ENCODE measurements around the gene PCNX2.
"Not testable (repeated sequence)": the region's sequence is repeated elsewhere in the genome, so short reads cannot be mapped to it uniquely, and the experiment has no call there.

PCNX2 gene

GRCh38 chr1:233012021-233012420, 283.5 kb downstream of the PCNX2 start:
- 100% methylated on average over 1 of the region's 1 CpG for WGBS
- H3K4me1 ChIP-seq (ENCODE audit: insufficient read depth, low read length): no peaks in the 10 kb centered on the region
- H3K9me3 ChIP-seq (ENCODE audit: insufficient read depth, low read depth, low read length): no peaks in the 10 kb centered on the region
- H3K36me3 ChIP-seq (ENCODE audit: insufficient read depth, low read length): peaks cover 52% of the 10 kb centered on the region
- H3K27me3 ChIP-seq (ENCODE audit: insufficient read depth, low read length): no peaks in the 10 kb centered on the region
- no peak overlapping the region for H3K9ac ChIP-seq (ENCODE audit: low read depth, low read length)
- no peak overlapping the region for H3K27ac ChIP-seq (ENCODE audit: low read depth, low read length)
- H3K4me3 ChIP-seq (ENCODE audit: low read length): no peak overlapping the region

DNA sequence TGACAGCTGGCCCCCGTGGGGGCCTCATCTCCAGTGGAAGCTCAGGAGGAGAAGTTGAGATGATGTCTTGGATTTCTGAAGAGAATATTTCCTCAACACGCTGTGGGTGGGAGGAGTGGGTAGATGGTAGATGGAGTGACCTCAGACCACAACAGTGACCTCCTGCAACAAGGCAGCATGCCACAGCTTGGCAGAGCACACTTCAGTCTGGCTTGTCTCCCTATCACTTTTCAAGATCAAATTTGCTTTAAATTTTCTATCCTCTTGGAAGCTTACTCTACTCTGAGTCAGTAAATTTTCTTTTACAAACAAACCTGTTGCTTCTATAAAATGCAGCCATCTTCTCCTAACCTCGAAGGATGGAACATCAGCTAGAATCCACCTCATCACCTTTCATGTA, 285.4 kb downstream of the PCNX2 start:
- Histone ChIP-seq H3K27ac (ENCODE audit: low read depth, low read length) (no peak overlapping the region), H3K9ac (ENCODE audit: low read depth, low read length) (no peak overlapping the region), H3K9me3 (ENCODE audit: insufficient read depth, low read depth, low read length) (no peaks in the 10 kb centered on the region), H3K4me3 (ENCODE audit: low read length) (no peak overlapping the region), H3K36me3 (ENCODE audit: insufficient read depth, low read length) (peaks cover 49% of the 10 kb centered on the region), H3K4me1 (ENCODE audit: insufficient read depth, low read length) (no peaks in the 10 kb centered on the region), H3K27me3 (ENCODE audit: insufficient read depth, low read length) (no peaks in the 10 kb centered on the region)
- WGBS: 88% methylated on average over 3 of the region's 3 CpGs

GRCh38 chr1:233006541-233006973, 289.0 kb downstream of the PCNX2 start:
- no peaks in the 10 kb centered on the region for H3K9me3 ChIP-seq (ENCODE audit: insufficient read depth, low read depth, low read length)
- H3K36me3 ChIP-seq (ENCODE audit: insufficient read depth, low read length): peaks cover 13% of the 10 kb centered on the region; the same call in 1 of the 2 replicates
- H3K4me1 ChIP-seq (ENCODE audit: insufficient read depth, low read length): no peaks in the 10 kb centered on the region
- H3K4me3 ChIP-seq (ENCODE audit: low read length): no peak overlapping the region
- WGBS: 96% methylated on average over 3 of the region's 3 CpGs
- H3K27me3 ChIP-seq (ENCODE audit: insufficient read depth, low read length): no peaks in the 10 kb centered on the region
- H3K9ac ChIP-seq (ENCODE audit: low read depth, low read length): no peak overlapping the region
- no peak overlapping the region for H3K27ac ChIP-seq (ENCODE audit: low read depth, low read length)

DNA sequence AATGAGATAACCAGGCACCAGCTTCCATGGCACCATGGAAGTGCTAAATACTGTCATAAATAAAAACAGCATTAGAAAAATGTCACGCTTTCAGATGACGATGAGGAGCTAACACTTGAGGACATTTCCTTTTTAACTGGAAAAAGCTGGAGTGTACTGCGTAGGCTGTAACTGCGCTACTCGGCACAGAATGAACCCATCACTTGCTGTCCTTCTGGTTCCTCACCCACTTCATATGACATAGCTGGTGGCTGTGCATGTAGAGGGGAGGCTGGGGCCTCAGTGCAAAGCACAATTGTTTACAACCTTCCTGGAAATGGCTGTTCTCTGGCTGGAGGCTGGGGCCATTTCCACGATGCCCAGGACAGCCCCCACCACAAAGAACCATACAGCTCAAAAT, 289.4 kb downstream of the PCNX2 start:
- Histone ChIP-seq H3K9ac (ENCODE audit: low read depth, low read length) (no peak overlapping the region), H3K27me3 (ENCODE audit: insufficient read depth, low read length) (no peaks in the 10 kb centered on the region), H3K27ac (ENCODE audit: low read depth, low read length) (no peak overlapping the region), H3K4me1 (ENCODE audit: insufficient read depth, low read length) (no peaks in the 10 kb centered on the region), H3K36me3 (ENCODE audit: insufficient read depth, low read length) (peaks cover 11% of the 10 kb centered on the region; the same call in 1 of the 2 replicates), H3K9me3 (ENCODE audit: insufficient read depth, low read depth, low read length) (no peaks in the 10 kb centered on the region), H3K4me3 (ENCODE audit: low read length) (no peak overlapping the region)
- 94% methylated on average over 6 of the region's 6 CpGs for WGBS

DNA sequence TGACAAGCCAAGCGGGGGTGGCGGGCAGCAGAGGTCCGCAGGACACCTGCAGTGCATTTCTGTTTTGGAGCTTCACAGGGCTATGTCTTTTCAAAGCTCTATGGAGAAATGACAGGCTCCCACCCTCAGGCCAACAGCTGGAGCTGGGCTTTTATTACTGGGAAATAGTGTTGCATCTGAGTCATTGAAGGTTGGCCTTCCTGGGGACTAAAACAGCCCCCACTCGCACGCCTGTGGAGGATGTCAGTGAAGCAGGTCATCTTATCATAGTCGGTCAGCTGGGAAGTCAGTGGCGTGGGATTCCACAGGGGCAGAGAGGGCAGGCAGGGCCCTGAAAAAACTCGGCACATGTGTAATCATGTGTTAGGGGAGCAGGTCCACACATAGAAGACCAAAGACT, 289.8 kb downstream of the PCNX2 start:
- Histone ChIP-seq H3K9me3 (ENCODE audit: insufficient read depth, low read depth, low read length) (no peaks in the 10 kb centered on the region), H3K36me3 (ENCODE audit: insufficient read depth, low read length) (peaks cover 11% of the 10 kb centered on the region), H3K27ac (ENCODE audit: low read depth, low read length) (no peak overlapping the region; the same call in 1 of the 2 replicates), H3K4me3 (ENCODE audit: low read length) (no peak overlapping the region), H3K27me3 (ENCODE audit: insufficient read depth, low read length) (no peaks in the 10 kb centered on the region), H3K4me1 (ENCODE audit: insufficient read depth, low read length) (no peaks in the 10 kb centered on the region), H3K9ac (ENCODE audit: low read depth, low read length) (no peak overlapping the region)
- WGBS: 85% methylated on average over 8 of the region's 8 CpGs

GRCh38 chr1:233005156-233005555, 290.4 kb downstream of the PCNX2 start:
- Histone ChIP-seq H3K36me3 (ENCODE audit: insufficient read depth, low read length) (peaks cover 17% of the 10 kb centered on the region), H3K9me3 (ENCODE audit: insufficient read depth, low read depth, low read length) (no peaks in the 10 kb centered on the region), H3K4me1 (ENCODE audit: insufficient read depth, low read length) (no peaks in the 10 kb centered on the region), H3K4me3 (ENCODE audit: low read length) (no peak overlapping the region), H3K27me3 (ENCODE audit: insufficient read depth, low read length) (no peaks in the 10 kb centered on the region), H3K27ac (ENCODE audit: low read depth, low read length) (no peak overlapping the region; the same call in 1 of the 2 replicates), H3K9ac (ENCODE audit: low read depth, low read length) (no peak overlapping the region)
- WGBS: 88% methylated on average over 5 of the region's 5 CpGs

GRCh38 chr1:233004451-233004850, 291.1 kb downstream of the PCNX2 start:
- peaks cover 24% of the 10 kb centered on the region for H3K36me3 ChIP-seq (ENCODE audit: insufficient read depth, low read length)
- no peaks in the 10 kb centered on the region for H3K9me3 ChIP-seq (ENCODE audit: insufficient read depth, low read depth, low read length)
- H3K9ac ChIP-seq (ENCODE audit: low read depth, low read length): no peak overlapping the region
- no peak overlapping the region for H3K27ac ChIP-seq (ENCODE audit: low read depth, low read length)
- no peaks in the 10 kb centered on the region for H3K4me1 ChIP-seq (ENCODE audit: insufficient read depth, low read length)
- no peaks in the 10 kb centered on the region for H3K27me3 ChIP-seq (ENCODE audit: insufficient read depth, low read length)
- H3K4me3 ChIP-seq (ENCODE audit: low read length): no peak overlapping the region
- WGBS: 97% methylated on average over 9 of the region's 9 CpGs

- H3K27ac ChIP-seq (ENCODE audit: low read depth, low read length); H3K4me3 ChIP-seq (ENCODE audit: low read length); H3K4me1 ChIP-seq (ENCODE audit: insufficient read depth, low read length); H3K9ac ChIP-seq (ENCODE audit: low read depth, low read length); H3K9me3 ChIP-seq (ENCODE audit: insufficient read depth, low read depth, low read length); H3K27me3 ChIP-seq (ENCODE audit: insufficient read depth, low read length): not testable (repeated sequence)
- peaks cover 28% of the 10 kb centered on the region for H3K36me3 ChIP-seq (ENCODE audit: insufficient read depth, low read length)
- 98% methylated on average over 3 of the region's 5 CpGs for WGBS
These were observed 291.9 kb downstream of the PCNX2 start for GRCh38 chr1:233003638-233004037.

GRCh38 chr1:232999956-233000625, 295.4 kb downstream of the PCNX2 start:
- Histone ChIP-seq H3K27me3 (ENCODE audit: insufficient read depth, low read length) (no peaks in the 10 kb centered on the region), H3K4me1 (ENCODE audit: insufficient read depth, low read length) (no peaks in the 10 kb centered on the region), H3K4me3 (ENCODE audit: low read length) (no peak overlapping the region), H3K36me3 (ENCODE audit: insufficient read depth, low read length) (peaks cover 51% of the 10 kb centered on the region), H3K27ac (ENCODE audit: low read depth, low read length) (no peak overlapping the region), H3K9me3 (ENCODE audit: insufficient read depth, low read depth, low read length) (peaks cover 1% of the 10 kb centered on the region), H3K9ac (ENCODE audit: low read depth, low read length) (no peak overlapping the region)
- WGBS: 93% methylated on average over 16 of the region's 16 CpGs

- WGBS: 90% methylated on average over 2 of the region's 3 CpGs
- no peaks in the 10 kb centered on the region for H3K4me1 ChIP-seq (ENCODE audit: insufficient read depth, low read length)
- H3K27me3 ChIP-seq (ENCODE audit: insufficient read depth, low read length): no peaks in the 10 kb centered on the region
- peaks cover 65% of the 10 kb centered on the region for H3K36me3 ChIP-seq (ENCODE audit: insufficient read depth, low read length)
- no peak overlapping the region for H3K4me3 ChIP-seq (ENCODE audit: low read length)
- no peak overlapping the region for H3K27ac ChIP-seq (ENCODE audit: low read depth, low read length)
- no peak overlapping the region for H3K9ac ChIP-seq (ENCODE audit: low read depth, low read length)
- peaks cover 16% of the 10 kb centered on the region for H3K9me3 ChIP-seq (ENCODE audit: insufficient read depth, low read depth, low read length)
These were observed 296.9 kb downstream of the PCNX2 start for GRCh38 chr1:232998646-232999045.

- peaks cover 70% of the 10 kb centered on the region for H3K36me3 ChIP-seq (ENCODE audit: insufficient read depth, low read length)
- no peaks in the 10 kb centered on the region for H3K4me1 ChIP-seq (ENCODE audit: insufficient read depth, low read length)
- no peaks in the 10 kb centered on the region for H3K27me3 ChIP-seq (ENCODE audit: insufficient read depth, low read length)
- peaks cover 20% of the 10 kb centered on the region for H3K9me3 ChIP-seq (ENCODE audit: insufficient read depth, low read depth, low read length)
- no peak overlapping the region for H3K27ac ChIP-seq (ENCODE audit: low read depth, low read length)
- WGBS: 98% methylated on average over 15 of the region's 15 CpGs
- H3K4me3 ChIP-seq (ENCODE audit: low read length): no peak overlapping the region
- H3K9ac ChIP-seq (ENCODE audit: low read depth, low read length): no peak overlapping the region
These were observed 297.4 kb downstream of the PCNX2 start for GRCh38 chr1:232998138-232998537.

DNA sequence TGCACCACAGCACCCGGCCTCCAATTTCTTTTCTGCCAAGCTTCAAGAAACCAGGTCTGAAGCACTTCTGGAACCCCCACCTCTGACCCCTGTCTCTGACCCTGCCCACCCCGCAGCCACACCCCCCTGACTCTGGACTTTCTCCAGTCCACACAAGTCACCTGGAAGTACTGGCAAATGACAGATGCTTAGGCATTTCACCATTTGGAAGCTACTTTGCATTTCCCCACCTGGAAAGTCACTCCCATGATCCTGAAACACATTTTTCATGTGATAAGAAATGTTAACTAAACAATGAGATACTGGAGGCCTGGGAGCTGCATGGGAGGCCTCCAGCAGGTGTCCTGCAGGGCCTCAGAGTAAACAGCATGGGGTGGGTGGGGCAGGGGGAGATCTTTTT, 299.4 kb downstream of the PCNX2 start:
- H3K27ac ChIP-seq (ENCODE audit: low read depth, low read length): no peak overlapping the region
- peaks cover 20% of the 10 kb centered on the region for H3K9me3 ChIP-seq (ENCODE audit: insufficient read depth, low read depth, low read length)
- H3K4me3 ChIP-seq (ENCODE audit: low read length): no peak overlapping the region
- H3K9ac ChIP-seq (ENCODE audit: low read depth, low read length): no peak overlapping the region
- H3K27me3 ChIP-seq (ENCODE audit: insufficient read depth, low read length): no peaks in the 10 kb centered on the region
- WGBS: 95% methylated on average over 2 of the region's 2 CpGs
- no peaks in the 10 kb centered on the region for H3K4me1 ChIP-seq (ENCODE audit: insufficient read depth, low read length)
- peaks cover 72% of the 10 kb centered on the region for H3K36me3 ChIP-seq (ENCODE audit: insufficient read depth, low read length)
